H4 (cell line): ENCODE results near the gene ATPAF2. TPM values are rescaled to one million over a fixed set of nuclear protein-coding genes. Genes with fewer than 3 reads are reported as not detected.

Source experiments
- DNase-seq: peaks from one replicate; pipeline ENCODE4 v3.0.0-alpha.2; 2015; ENCODE audit warnings: low spot score
- total RNA-seq: library from RNA; depleted of rRNA; stranded (reverse); fragments of >200 nt; shearing (Covaris generic); gene quantifications from 2 replicates; pipeline ENCODE4 v1.2.3, GENCODE V29; 2014; rRNA removed

The ATPAF2 gene
- total RNA-seq, result 8.6 and 13.8 TPM in 2 replicates

- DNase-seq, result peak; percentile 97
Measured at GRCh38 chr17:18038861-18039534, at the start of gene ATPAF2, which contains the start of gene GID4. Gene ATPAF2, minus strand, starts transcription at chr17:18039168. Its CDS starts 155 bp downstream, at chr17:18039013. Gene GID4, plus strand, starts transcription at chr17:18039408. Its CDS starts 57 bp downstream, at chr17:18039465.

GRCh38 chr17:18087610-18088491, 48.9 kb upstream of the ATPAF2 start, which contains the start of gene DRG2:
Gene DRG2, plus strand, starts transcription at chr17:18087948. Its CDS starts 76 bp downstream, at chr17:18088024.
- peak; percentile 80 for DNase-seq

- no peak for DNase-seq
Measured at GRCh38 chr17:18084256-18084655, 45.3 kb upstream of the ATPAF2 start.

- no peak for DNase-seq
Measured at GRCh38 chr17:18079543-18079942, 40.6 kb upstream of the ATPAF2 start.

GRCh38 chr17:18076936-18077335, 38.0 kb upstream of the ATPAF2 start:
- DNase-seq, result no peak

GRCh38 chr17:18074566-18075272, 35.8 kb upstream of the ATPAF2 start:
- no peak for DNase-seq

GRCh38 chr17:18071751-18072150, 32.8 kb upstream of the ATPAF2 start:
- no peak for DNase-seq

- no peak for DNase-seq
Measured at GRCh38 chr17:18070861-18071340, 31.9 kb upstream of the ATPAF2 start.

- no peak for DNase-seq
Measured at GRCh38 chr17:18069101-18069500, 30.1 kb upstream of the ATPAF2 start.

GRCh38 chr17:18066866-18067265, 27.9 kb upstream of the ATPAF2 start:
- DNase-seq, result no peak

GRCh38 chr17:18065546-18065945, 26.6 kb upstream of the ATPAF2 start:
- no peak for DNase-seq

- no peak for DNase-seq
Measured at GRCh38 chr17:18064053-18064452, 25.1 kb upstream of the ATPAF2 start.

GRCh38 chr17:18059283-18059682, 20.3 kb upstream of the ATPAF2 start:
- no peak for DNase-seq

- DNase-seq, result no peak
Measured at GRCh38 chr17:18056214-18056613, 17.2 kb upstream of the ATPAF2 start.

GRCh38 chr17:18055597-18055996, 16.6 kb upstream of the ATPAF2 start:
- no peak for DNase-seq

- DNase-seq, result no peak
Measured at GRCh38 chr17:18045691-18046350, 6.9 kb upstream of the ATPAF2 start.

- no peak for DNase-seq
Measured at GRCh38 chr17:18044609-18045008, 5.6 kb upstream of the ATPAF2 start.

- no peak for DNase-seq
Measured at GRCh38 chr17:18043491-18043890, 4.5 kb upstream of the ATPAF2 start.

GRCh38 chr17:18042983-18043382, 4.0 kb upstream of the ATPAF2 start:
- no peak for DNase-seq

GRCh38 chr17:18041776-18042175, 2.8 kb upstream of the ATPAF2 start:
- no peak for DNase-seq

GRCh38 chr17:18040261-18040858, 1.4 kb upstream of the ATPAF2 start:
- no peak for DNase-seq
